Tibial nerve (tissue), 4 donors: Measurements from ENCODE around the gene TLR9. TPM values are rescaled to one million over a fixed set of nuclear protein-coding genes. Genes with fewer than 3 reads are reported as not detected.

ENCODE experiments used
- DNase-seq, 2 donors: peaks; one replicate each; pipeline ENCODE4 v3.0.0-alpha.2; 2019; ENCODE audit warnings: low spot score in 2 of 2
- H3K27ac ChIP-seq, 4 donors: fragments of 200-600 bp; sonication (generic) in 3 of 4; one replicate each; pipeline ENCODE4 v1.5.1; 2017 to 2019; ENCODE audit warnings: mild to moderate bottlenecking in 1 of 4
- H3K27me3 ChIP-seq, 2 donors: fragments of 200-600 bp; sonication (generic) in 1 of 2; one replicate each; pipeline versions ENCODE4 v1.5.1 to v1.6.0; 2017 to 2019
- H3K36me3 ChIP-seq, 3 donors: fragments of 200-600 bp; sonication (generic); one replicate each; pipeline ENCODE4 v1.5.1; 2018 to 2019
- H3K4me1 ChIP-seq, 4 donors: fragments of 200-600 bp; sonication (generic) in 3 of 4; one replicate each; pipeline ENCODE4 v1.5.1; 2017 to 2019
- H3K4me3 ChIP-seq, 4 donors: fragments of 200-600 bp; sonication (generic) in 3 of 4; one replicate each; pipeline ENCODE4 v1.5.1; 2017 to 2019; ENCODE audit warnings: mild to moderate bottlenecking in 1 of 4, moderate library complexity in 1 of 4
- H3K9me3 ChIP-seq, 4 donors: fragments of 200-600 bp; sonication (generic) in 3 of 4; one replicate each; pipeline ENCODE4 v1.5.1; 2017 to 2019
- CTCF ChIP-seq, 5 experiments: fragments of 200-600 bp in 3 of 5; fragments of 450-650 bp in 2 of 5; sonication (generic) in 3 of 5; IDR thresholded peaks; one replicate each; pipeline ENCODE4 v1.5.1; 2016 to 2019; ENCODE audit warnings: antibody characterized with exemption in 5 of 5, mild to moderate bottlenecking in 3 of 5, moderate library complexity in 2 of 5
- EP300 ChIP-seq, 2 donors: sonication (generic); formaldehyde crosslinking; IDR thresholded peaks; one replicate each; pipeline ENCODE4 v1.6.1; 2017; ENCODE audit warnings: antibody characterized with exemption in 2 of 2, mild to moderate bottlenecking in 1 of 2
- POLR2A ChIP-seq, 2 donors: fragments of 450-650 bp; IDR thresholded peaks; one replicate each; pipeline ENCODE4 v1.6.1; 2017; ENCODE audit warnings: antibody characterized with exemption in 2 of 2, mild to moderate bottlenecking in 2 of 2, moderate library complexity in 2 of 2
- WGBS, 2 donors: methylation state at CpG; one replicate each; pipeline ENCODE4 v1.1.5; 2018; 5-methylcytosine and 5-hydroxymethylcytosine counted together
- total RNA-seq, 4 donors: library from RNA; depleted of rRNA; stranded (reverse); fragments of >200 nt; gene quantifications; one replicate each; pipeline ENCODE4 v1.1.0, GENCODE V29; 2016

TLR9 gene
- total RNA-seq, 4 donors from 2014 or later, result 0.30 to 0.39 TPM; not detected in 2

GRCh38 chr3:52230461-52230860, 5.0 kb upstream of the TLR9 start:
- Histone ChIP-seq H3K36me3 (peaks cover 0 to 84% (median 25%) of the 10 kb centered on the region in 3 donors), H3K9me3 (no peaks in the 10 kb centered on the region)
- TF ChIP-seq EP300 (IDR thresholded peaks at IDR 0.05) (no peak), POLR2A (IDR thresholded peaks at IDR 0.05) (no peak), CTCF (IDR thresholded peaks at IDR 0.05) (no peak)

GRCh38 chr3:52229656-52230055, 4.2 kb upstream of the TLR9 start:
- no peak overlapping the region for H3K27ac ChIP-seq
- no peaks in the 10 kb centered on the region for H3K27me3 ChIP-seq
- no peak for TF ChIP-seq POLR2A (IDR thresholded peaks at IDR 0.05)
- TF ChIP-seq EP300 (IDR thresholded peaks at IDR 0.05), result no peak
- TF ChIP-seq CTCF (IDR thresholded peaks at IDR 0.05), result no peak
- no peak overlapping the region for H3K4me3 ChIP-seq
- peaks cover 0 to 28% (median 3%) of the 10 kb centered on the region in 4 donors for H3K4me1 ChIP-seq
- H3K36me3 ChIP-seq, result peaks cover 0 to 77% (median 25%) of the 10 kb centered on the region in 3 donors
- DNase-seq, result no peak
- H3K9me3 ChIP-seq, result no peaks in the 10 kb centered on the region
- 90 to 91% methylated on average over 13 of the region's 13 CpGs for WGBS, 2 donors

More at GRCh38 chr3:52230461-52230860, 5.0 kb upstream of the TLR9 start:
- Histone ChIP-seq H3K4me3 (no peak overlapping the region), H3K27ac (no peak overlapping the region), H3K4me1 (peaks cover 0 to 36% (median 4%) of the 10 kb centered on the region in 4 donors), H3K27me3 (no peaks in the 10 kb centered on the region)
- WGBS, 2 donors, result 84 to 89% methylated on average over 6 of the region's 6 CpGs
- DNase-seq, result no peak

GRCh38 chr3:52228751-52229291, 3.4 kb upstream of the TLR9 start:
- no peak overlapping the region for H3K27ac ChIP-seq
- no peaks in the 10 kb centered on the region for H3K27me3 ChIP-seq
- H3K4me3 ChIP-seq, result no peak overlapping the region
- H3K9me3 ChIP-seq, result no peaks in the 10 kb centered on the region
- peaks cover 0 to 68% (median 25%) of the 10 kb centered on the region in 3 donors for H3K36me3 ChIP-seq
- peaks cover 0 to 23% (median 3%) of the 10 kb centered on the region in 4 donors for H3K4me1 ChIP-seq
- 80 to 82% methylated on average over 21 of the region's 21 CpGs for WGBS, 2 donors
- DNase-seq, result no peak
- TF ChIP-seq EP300 (IDR thresholded peaks at IDR 0.05) (no peak), CTCF (IDR thresholded peaks at IDR 0.05) (no peak), POLR2A (IDR thresholded peaks at IDR 0.05) (no peak)

- no peak overlapping the region for H3K4me3 ChIP-seq
- WGBS, 2 donors, result 79 to 88% methylated on average over 10 of the region's 10 CpGs
- no peaks in the 10 kb centered on the region for H3K9me3 ChIP-seq
- TF ChIP-seq EP300 (IDR thresholded peaks at IDR 0.05) (no peak), POLR2A (IDR thresholded peaks at IDR 0.05) (no peak), CTCF (IDR thresholded peaks at IDR 0.05) (no peak)
- DNase-seq, result no peak
- H3K27ac ChIP-seq, result no peak overlapping the region
- H3K27me3 ChIP-seq, result no peaks in the 10 kb centered on the region
- H3K4me1 ChIP-seq, result peaks cover 0 to 21% (median 3%) of the 10 kb centered on the region in 4 donors
- H3K36me3 ChIP-seq, result peaks cover 0 to 64% (median 25%) of the 10 kb centered on the region in 3 donors
These were observed 2.8 kb upstream of the TLR9 start for GRCh38 chr3:52228266-52228665.

GRCh38 chr3:52227766-52228165, 2.3 kb upstream of the TLR9 start:
- TF ChIP-seq CTCF (IDR thresholded peaks at IDR 0.05), result no peak
- H3K36me3 ChIP-seq, result peaks cover 0 to 59% (median 25%) of the 10 kb centered on the region in 3 donors
- no peaks in the 10 kb centered on the region for H3K27me3 ChIP-seq
- DNase-seq, result no peak
- no peaks in the 10 kb centered on the region for H3K9me3 ChIP-seq
- peaks cover 0 to 16% (median 3%) of the 10 kb centered on the region in 4 donors for H3K4me1 ChIP-seq
- WGBS, 2 donors, result 73 to 75% methylated on average over 5 to 7 of the region's 7 CpGs
- no peak overlapping the region for H3K27ac ChIP-seq
- H3K4me3 ChIP-seq, result no peak overlapping the region
